Loucy (cell line): ENCODE results near the gene UPF1.

Experiments
- CTCF ChIP-seq: fragments of 200-600 bp; sonication (generic); conservative IDR thresholded peaks from 2 replicates; pipeline ENCODE4 v1.5.1; 2014; ENCODE audit warnings: mild to moderate bottlenecking, antibody characterized with exemption, low read length
- EZH2phosphoT487 ChIP-seq: fragments of 200-600 bp; IDR thresholded peaks from 2 replicates; pipeline ENCODE4 v1.6.1; 2018; ENCODE audit warnings: antibody characterized with exemption, mild to moderate bottlenecking, moderate library complexity, borderline replicate concordance

- no peak for TF ChIP-seq CTCF
- no peak for TF ChIP-seq EZH2phosphoT487
These were observed 81.2 kb downstream of the UPF1 start for GRCh38 chr19:18912933-18913332.
